ENCODE measurements around the gene NACC2. TPM values are rescaled to one million over a fixed set of nuclear protein-coding genes. Genes with fewer than 3 reads are reported as not detected.

NACC2 gene
- polyA plus RNA-seq, 4 donors, result 4.9 to 10.1 (median 8.0) TPM

- H3K4me3 ChIP-seq (ENCODE audit: low read depth in 1 of 3, low read length in 3 of 3), result no peak overlapping the region
- no peaks in the 10 kb centered on the region for H3K36me3 ChIP-seq (ENCODE audit: control insufficient read depth in 3 of 3, insufficient read depth in 2 of 3, low read depth in 1 of 3, low read length in 3 of 3)
- no peak overlapping the region for H3K27ac ChIP-seq (ENCODE audit: low read depth in 1 of 3, low read length in 2 of 3)
- FAIRE-seq (no peak), DNase-seq (no peak)
- H3K27me3 ChIP-seq (ENCODE audit: control insufficient read depth in 3 of 3, insufficient read depth in 3 of 3, low read length in 3 of 3), result peaks cover 0 to 56% (median 18%) of the 10 kb centered on the region in 3 donors
- WGBS, 3 donors, result 13 to 29% (median 18%) methylated on average over 31 to 52 of the region's 52 CpGs
- peaks cover 0 to 3% of the 10 kb centered on the region in 2 donors for H3K9me3 ChIP-seq (ENCODE audit: control insufficient read depth in 2 of 2, insufficient read depth in 1 of 2, low read depth in 1 of 2, low read length in 1 of 2)
- H3K4me1 ChIP-seq (ENCODE audit: control insufficient read depth in 3 of 3, insufficient read depth in 2 of 3, low read depth in 1 of 3, low read length in 2 of 3), result peaks cover 0 to 8% (median 0%) of the 10 kb centered on the region in 3 donors
Observed at GRCh38 chr9:136132512-136133050, 37.5 kb upstream of the NACC2 start.

DNA sequence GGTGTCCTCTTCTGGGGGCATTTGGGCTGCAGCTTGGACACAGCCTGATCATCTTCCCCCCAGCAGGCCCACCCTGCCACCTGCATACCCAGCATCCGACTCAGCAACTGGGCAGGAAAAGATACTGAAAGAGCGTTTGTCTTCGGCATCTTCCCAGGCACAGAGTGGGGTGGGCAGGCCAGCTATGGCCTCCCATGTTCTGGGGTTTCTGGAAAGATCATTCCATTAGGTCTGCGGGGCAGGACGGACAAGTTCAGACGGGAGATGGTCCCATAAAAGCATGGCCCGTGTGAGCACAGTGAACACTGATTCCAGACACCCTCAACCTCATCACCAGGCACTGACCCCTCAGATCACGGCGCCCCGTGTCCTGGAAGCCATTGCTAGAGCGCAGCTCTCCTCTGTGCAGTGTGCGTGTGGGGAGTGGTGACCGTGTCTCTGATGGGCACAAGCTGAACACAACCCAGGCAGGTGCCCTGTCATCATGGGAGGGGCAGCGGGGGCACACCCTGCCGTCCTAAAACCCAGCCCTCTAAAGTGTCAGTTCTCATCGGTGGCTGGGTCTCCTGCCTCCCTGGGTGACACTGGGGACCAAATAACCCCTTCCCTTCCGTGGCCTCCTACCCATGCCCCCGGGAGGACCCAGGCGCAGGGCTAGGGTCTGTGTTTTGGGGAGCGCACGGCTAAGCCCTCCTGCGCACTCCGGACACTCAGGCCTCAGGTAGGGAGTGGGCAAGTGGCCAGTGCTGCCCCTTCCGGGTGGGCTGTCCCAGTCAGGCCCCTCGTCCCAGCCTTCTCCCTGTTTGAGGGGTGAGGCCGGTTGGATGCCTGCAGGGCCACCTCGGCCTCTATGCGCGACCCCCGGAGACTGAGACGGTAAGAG, 36.8 kb upstream of the NACC2 start:
- FAIRE-seq (no peak), DNase-seq (no peak)
- Histone ChIP-seq H3K4me3 (ENCODE audit: low read depth in 1 of 3, low read length in 3 of 3) (no peak overlapping the region), H3K9me3 (ENCODE audit: control insufficient read depth in 2 of 2, insufficient read depth in 1 of 2, low read depth in 1 of 2, low read length in 1 of 2) (peaks cover 0 to 3% of the 10 kb centered on the region in 2 donors), H3K36me3 (ENCODE audit: control insufficient read depth in 3 of 3, insufficient read depth in 2 of 3, low read depth in 1 of 3, low read length in 3 of 3) (no peaks in the 10 kb centered on the region), H3K27ac (ENCODE audit: low read depth in 1 of 3, low read length in 2 of 3) (no peak overlapping the region), H3K27me3 (ENCODE audit: control insufficient read depth in 3 of 3, insufficient read depth in 3 of 3, low read length in 3 of 3) (peaks cover 0 to 58% (median 18%) of the 10 kb centered on the region in 3 donors), H3K4me1 (ENCODE audit: control insufficient read depth in 3 of 3, insufficient read depth in 2 of 3, low read depth in 1 of 3, low read length in 2 of 3) (peaks cover 0 to 8% (median 0%) of the 10 kb centered on the region in 3 donors)
- 43 to 58% (median 52%) methylated on average over 27 to 31 of the region's 31 CpGs for WGBS, 3 donors

- Histone ChIP-seq H3K27ac (ENCODE audit: low read depth in 1 of 3, low read length in 2 of 3) (no peak overlapping the region), H3K4me3 (ENCODE audit: low read depth in 1 of 3, low read length in 3 of 3) (no peak overlapping the region), H3K36me3 (ENCODE audit: control insufficient read depth in 3 of 3, insufficient read depth in 2 of 3, low read depth in 1 of 3, low read length in 3 of 3) (no peaks in the 10 kb centered on the region), H3K4me1 (ENCODE audit: control insufficient read depth in 3 of 3, insufficient read depth in 2 of 3, low read depth in 1 of 3, low read length in 2 of 3) (peaks cover 0 to 8% (median 0%) of the 10 kb centered on the region in 3 donors), H3K27me3 (ENCODE audit: control insufficient read depth in 3 of 3, insufficient read depth in 3 of 3, low read length in 3 of 3) (peaks cover 0 to 50% (median 8%) of the 10 kb centered on the region in 3 donors), H3K9me3 (ENCODE audit: control insufficient read depth in 2 of 2, insufficient read depth in 1 of 2, low read depth in 1 of 2, low read length in 1 of 2) (peaks cover 0 to 3% of the 10 kb centered on the region in 2 donors)
- no peak for FAIRE-seq
- no peak for DNase-seq
- 74 to 83% (median 80%) methylated on average over 17 of the region's 17 CpGs for WGBS, 3 donors
Observed at GRCh38 chr9:136129176-136129575, 34.1 kb upstream of the NACC2 start.

DNA sequence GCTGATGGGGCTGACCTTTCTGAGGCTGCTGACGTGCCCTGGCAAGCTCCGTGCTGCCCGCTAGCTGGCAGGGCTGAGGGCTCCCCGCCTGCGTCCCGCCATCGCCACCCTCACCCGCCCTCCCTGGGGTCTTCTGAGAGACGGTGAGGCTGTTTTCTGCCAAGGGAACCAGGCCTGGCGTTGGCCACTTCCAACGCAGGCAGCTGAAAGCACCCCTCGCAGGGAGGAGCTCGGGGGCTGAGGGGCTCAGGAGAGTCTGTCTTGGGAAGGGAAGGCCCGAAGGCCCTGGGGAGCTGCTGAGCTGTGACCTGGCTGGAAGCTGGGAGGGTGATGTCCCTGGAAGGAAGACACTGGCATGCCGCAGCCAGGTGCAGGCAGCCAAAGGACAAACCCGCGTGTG, 33.3 kb upstream of the NACC2 start:
- H3K4me3 ChIP-seq (ENCODE audit: low read depth in 1 of 3, low read length in 3 of 3), result no peak overlapping the region
- H3K27ac ChIP-seq (ENCODE audit: low read depth in 1 of 3, low read length in 2 of 3), result no peak overlapping the region
- 81 to 83% (median 82%) methylated on average over 17 of the region's 17 CpGs for WGBS, 3 donors
- no peaks in the 10 kb centered on the region for H3K36me3 ChIP-seq (ENCODE audit: control insufficient read depth in 3 of 3, insufficient read depth in 2 of 3, low read depth in 1 of 3, low read length in 3 of 3)
- peaks cover 0 to 47% (median 2%) of the 10 kb centered on the region in 3 donors for H3K27me3 ChIP-seq (ENCODE audit: control insufficient read depth in 3 of 3, insufficient read depth in 3 of 3, low read length in 3 of 3)
- H3K4me1 ChIP-seq (ENCODE audit: control insufficient read depth in 3 of 3, insufficient read depth in 2 of 3, low read depth in 1 of 3, low read length in 2 of 3), result peaks cover 0 to 8% (median 0%) of the 10 kb centered on the region in 3 donors
- no peaks in the 10 kb centered on the region for H3K9me3 ChIP-seq (ENCODE audit: control insufficient read depth in 2 of 2, insufficient read depth in 1 of 2, low read depth in 1 of 2, low read length in 1 of 2)
- FAIRE-seq (no peak), DNase-seq (no peak)

GRCh38 chr9:136127313-136127712, 32.2 kb upstream of the NACC2 start:
- H3K27me3 ChIP-seq (ENCODE audit: control insufficient read depth in 3 of 3, insufficient read depth in 3 of 3, low read length in 3 of 3), result peaks cover 0 to 45% (median 2%) of the 10 kb centered on the region in 3 donors
- 85 to 90% (median 85%) methylated on average over 18 of the region's 18 CpGs for WGBS, 3 donors
- H3K4me3 ChIP-seq (ENCODE audit: low read depth in 1 of 3, low read length in 3 of 3), result no peak overlapping the region
- no peak for DNase-seq
- no peaks in the 10 kb centered on the region for H3K9me3 ChIP-seq (ENCODE audit: control insufficient read depth in 2 of 2, insufficient read depth in 1 of 2, low read depth in 1 of 2, low read length in 1 of 2)
- no peaks in the 10 kb centered on the region for H3K36me3 ChIP-seq (ENCODE audit: control insufficient read depth in 3 of 3, insufficient read depth in 2 of 3, low read depth in 1 of 3, low read length in 3 of 3)
- no peak overlapping the region for H3K27ac ChIP-seq (ENCODE audit: low read depth in 1 of 3, low read length in 2 of 3)
- H3K4me1 ChIP-seq (ENCODE audit: control insufficient read depth in 3 of 3, insufficient read depth in 2 of 3, low read depth in 1 of 3, low read length in 2 of 3), result peaks cover 0 to 17% (median 0%) of the 10 kb centered on the region in 3 donors
- no peak for FAIRE-seq

GRCh38 chr9:136124976-136125692, 30.0 kb upstream of the NACC2 start:
- WGBS, 3 donors, result 81 to 89% (median 87%) methylated on average over 2 of the region's 2 CpGs
- DNase-seq (no peak), FAIRE-seq (no peak)
- H3K9me3 ChIP-seq (ENCODE audit: control insufficient read depth in 2 of 2, insufficient read depth in 1 of 2, low read depth in 1 of 2, low read length in 1 of 2), result no peaks in the 10 kb centered on the region
- peaks cover 0 to 5% (median 0%) of the 10 kb centered on the region in 3 donors for H3K36me3 ChIP-seq (ENCODE audit: control insufficient read depth in 3 of 3, insufficient read depth in 2 of 3, low read depth in 1 of 3, low read length in 3 of 3)
- H3K4me3 ChIP-seq (ENCODE audit: low read depth in 1 of 3, low read length in 3 of 3), result no peak overlapping the region
- peaks cover 0 to 30% (median 0%) of the 10 kb centered on the region in 3 donors for H3K27me3 ChIP-seq (ENCODE audit: control insufficient read depth in 3 of 3, insufficient read depth in 3 of 3, low read length in 3 of 3)
- peaks cover 0 to 18% (median 0%) of the 10 kb centered on the region in 3 donors for H3K4me1 ChIP-seq (ENCODE audit: control insufficient read depth in 3 of 3, insufficient read depth in 2 of 3, low read depth in 1 of 3, low read length in 2 of 3)
- no peak overlapping the region for H3K27ac ChIP-seq (ENCODE audit: low read depth in 1 of 3, low read length in 2 of 3)

DNA sequence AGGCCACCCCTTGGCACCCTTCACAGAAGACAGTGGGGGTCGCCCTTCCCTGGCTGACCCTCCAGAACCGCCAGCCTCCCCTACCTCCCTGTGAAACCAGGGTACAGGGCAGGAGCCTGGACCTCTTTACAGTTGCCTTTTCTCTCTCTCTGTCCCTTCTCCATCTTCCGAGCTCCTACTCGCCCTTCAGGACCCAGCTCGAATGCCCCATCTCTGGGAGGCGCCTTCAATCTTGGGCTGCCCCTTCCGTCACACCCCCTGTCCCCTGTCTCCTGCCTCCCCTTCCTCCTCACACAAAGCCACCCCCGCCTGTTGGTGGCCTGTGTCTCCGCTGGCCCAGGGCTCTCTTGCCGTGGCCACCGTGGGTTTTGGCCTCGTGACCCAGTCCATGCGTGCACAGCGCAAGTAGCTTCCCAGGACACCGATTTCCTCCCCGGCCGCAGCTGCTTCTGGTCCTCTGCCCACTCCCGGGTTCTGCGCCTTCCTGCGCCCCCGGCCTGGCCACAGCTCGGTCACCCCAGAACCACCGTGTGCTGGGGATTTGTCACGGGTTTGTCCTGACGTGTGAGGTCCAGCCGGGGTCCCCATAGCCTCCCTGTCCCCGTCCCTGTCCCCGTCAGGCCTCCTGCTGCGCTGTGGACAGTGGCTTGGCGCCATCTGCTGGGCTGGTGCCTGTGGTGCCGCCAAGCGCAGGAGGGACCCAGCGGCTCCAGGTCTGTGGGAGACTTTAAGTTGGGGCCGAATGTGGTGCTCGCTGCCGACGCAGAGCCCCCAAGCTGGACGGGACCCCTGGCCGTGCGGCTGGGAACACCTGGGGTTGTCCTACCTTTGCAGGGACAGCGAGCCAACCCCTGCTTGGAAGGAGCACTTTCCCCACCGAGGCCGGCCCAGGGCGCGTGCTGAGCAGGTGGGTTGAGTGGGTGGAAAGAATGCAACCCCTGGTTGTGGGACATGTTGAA, 27.6 kb upstream of the NACC2 start:
- DNase-seq (peak; percentile 62 to 78), FAIRE-seq (no peak)
- Histone ChIP-seq H3K4me3 (ENCODE audit: low read depth in 1 of 3, low read length in 3 of 3) (no peak overlapping the region), H3K4me1 (ENCODE audit: control insufficient read depth in 3 of 3, insufficient read depth in 2 of 3, low read depth in 1 of 3, low read length in 2 of 3) (peaks cover 0 to 25% (median 6%) of the 10 kb centered on the region in 3 donors), H3K36me3 (ENCODE audit: control insufficient read depth in 3 of 3, insufficient read depth in 2 of 3, low read depth in 1 of 3, low read length in 3 of 3) (peaks cover 0 to 5% (median 0%) of the 10 kb centered on the region in 3 donors), H3K27ac (ENCODE audit: low read depth in 1 of 3, low read length in 2 of 3) (no peak overlapping the region), H3K9me3 (ENCODE audit: control insufficient read depth in 2 of 2, insufficient read depth in 1 of 2, low read depth in 1 of 2, low read length in 1 of 2) (no peaks in the 10 kb centered on the region), H3K27me3 (ENCODE audit: control insufficient read depth in 3 of 3, insufficient read depth in 3 of 3, low read length in 3 of 3) (peaks cover 0 to 22% (median 0%) of the 10 kb centered on the region in 3 donors)
- WGBS, 3 donors, result 28 to 30% (median 29%) methylated on average over 45 of the region's 45 CpGs
